H1 (cell line): ENCODE results near the gene SLC48A1. TPM values are rescaled to one million over a fixed set of nuclear protein-coding genes. Genes with fewer than 3 reads are reported as not detected.

Experiments
- BRCA1 ChIP-seq: IDR thresholded peaks from 2 replicates; pipeline ENCODE4 v1.6.1; 2012; ENCODE audit warnings: low read depth, low read length, improper control_type of control experiment
- CHD2 ChIP-seq: IDR thresholded peaks from 2 replicates; pipeline ENCODE4 v1.6.1; 2012; ENCODE audit warnings: low read length, improper control_type of control experiment
- CTBP2 ChIP-seq: IDR thresholded peaks from 2 replicates; pipeline ENCODE4 v1.7.0; 2011; ENCODE audit warnings: borderline replicate concordance, mild to moderate bottlenecking, moderate library complexity, mixed read lengths, low read length; ENCODE audit not compliant: insufficient read depth, insufficient read length
- FOSL1 ChIP-seq: IDR thresholded peaks from 2 replicates; pipeline ENCODE4 v1.6.1; 2011; ENCODE audit warnings: mild to moderate bottlenecking, low read depth, low read length, moderate library complexity; ENCODE audit not compliant: insufficient read depth
- JUN ChIP-seq: IDR thresholded peaks from 2 replicates; pipeline ENCODE4 v1.6.1; 2011; ENCODE audit warnings: low read depth, mild to moderate bottlenecking, improper control_type of control experiment, low read length
- MAFK ChIP-seq: IDR thresholded peaks from 2 replicates; pipeline ENCODE4 v1.6.1; 2012; ENCODE audit warnings: low read depth, mild to moderate bottlenecking, improper control_type of control experiment, low read length
- RAD21 ChIP-seq, 2 experiments: IDR thresholded peaks in 1 of 2; conservative IDR thresholded peaks in 1 of 2; 2 replicates each; pipeline ENCODE4 v1.6.1; 2011; ENCODE audit warnings: low read depth in 2 of 2, low read length in 2 of 2, improper control_type of control experiment in 1 of 2, inconsistent platforms in 1 of 2, mild to moderate bottlenecking in 1 of 2, moderate library complexity in 1 of 2
- RBBP5 ChIP-seq: IDR thresholded peaks from 2 replicates; pipeline ENCODE4 v1.7.1; 2012; ENCODE audit warnings: low read depth, mild to moderate bottlenecking, inconsistent platforms, low read length, moderate library complexity, borderline replicate concordance
- RFX5 ChIP-seq: IDR thresholded peaks from 2 replicates; pipeline ENCODE4 v1.6.1; 2011; ENCODE audit warnings: low read depth, low read length, improper control_type of control experiment, borderline replicate concordance
- SIRT6 ChIP-seq: IDR thresholded peaks from one replicate; pipeline ENCODE4 v1.7.1; 2012; ENCODE audit warnings: low read length, inconsistent platforms
- polyA plus RNA-seq, 7 experiments: library from polyadenylated mRNA; depleted of rRNA in 3 of 7; stranded (reverse) in 5 of 7; unstranded in 2 of 7; fragments of >200 nt in 5 of 7; fragments of 200-250 nt in 2 of 7; gene quantifications; 1 replicate in 5 of 7; 2 replicates in 1 of 7; 4 replicates in 1 of 7; pipeline versions ENCODE4 v1.2.1 to v1.2.3, GENCODE V29; 2011 to 2013; ENCODE audit warnings: missing spikeins in 2 of 7, mixed read lengths in 2 of 7
- total RNA-seq: library from RNA; stranded (reverse); fragmentation: NEBNext Ultra II Directional; extraction: Animal tissue kit (Norgen Biotek cat#: 25700); gene quantifications from 2 replicates; pipeline ENCODE4 v1.2.1, GENCODE V29; 2021
- TF ChIP-seq, protein P1 (sequence below): fragments of 300-600 bp; sonication (generic); IDR thresholded peaks from 2 replicates; pipeline ENCODE4 v1.7.1; 2012; ENCODE audit warnings: low read length, moderate library complexity, mild to moderate bottlenecking, inconsistent platforms; ENCODE audit not compliant: insufficient replicate concordance

SLC48A1 gene
- total and polyA plus RNA-seq, 2 of the 8 experiments (the other 6 are each of a cell fraction or from before 2014, with no cell fraction given) = 9.5 to 14.1 TPM

DNA sequence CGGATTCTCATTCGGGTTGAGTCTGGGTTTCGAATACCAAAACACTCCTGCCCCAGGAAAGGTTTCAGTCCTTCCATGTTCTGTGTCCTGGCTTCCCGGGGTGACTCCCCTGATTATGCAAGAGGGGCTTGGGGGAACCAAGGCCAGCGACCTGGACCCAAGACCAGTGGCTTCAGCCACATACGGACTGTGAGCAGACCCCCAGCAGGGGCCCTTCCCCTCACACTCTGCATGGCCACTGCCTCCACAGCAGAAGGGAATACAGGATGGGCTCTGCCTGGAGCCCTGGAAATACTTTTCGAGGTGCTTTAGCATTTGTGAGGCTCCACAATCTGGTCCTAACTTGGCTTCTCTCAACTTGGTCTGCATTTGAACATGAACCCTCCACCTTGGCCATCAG lies 27.5 kb downstream of the SLC48A1 start (continued):
- TF ChIP-seq, protein P1, sequence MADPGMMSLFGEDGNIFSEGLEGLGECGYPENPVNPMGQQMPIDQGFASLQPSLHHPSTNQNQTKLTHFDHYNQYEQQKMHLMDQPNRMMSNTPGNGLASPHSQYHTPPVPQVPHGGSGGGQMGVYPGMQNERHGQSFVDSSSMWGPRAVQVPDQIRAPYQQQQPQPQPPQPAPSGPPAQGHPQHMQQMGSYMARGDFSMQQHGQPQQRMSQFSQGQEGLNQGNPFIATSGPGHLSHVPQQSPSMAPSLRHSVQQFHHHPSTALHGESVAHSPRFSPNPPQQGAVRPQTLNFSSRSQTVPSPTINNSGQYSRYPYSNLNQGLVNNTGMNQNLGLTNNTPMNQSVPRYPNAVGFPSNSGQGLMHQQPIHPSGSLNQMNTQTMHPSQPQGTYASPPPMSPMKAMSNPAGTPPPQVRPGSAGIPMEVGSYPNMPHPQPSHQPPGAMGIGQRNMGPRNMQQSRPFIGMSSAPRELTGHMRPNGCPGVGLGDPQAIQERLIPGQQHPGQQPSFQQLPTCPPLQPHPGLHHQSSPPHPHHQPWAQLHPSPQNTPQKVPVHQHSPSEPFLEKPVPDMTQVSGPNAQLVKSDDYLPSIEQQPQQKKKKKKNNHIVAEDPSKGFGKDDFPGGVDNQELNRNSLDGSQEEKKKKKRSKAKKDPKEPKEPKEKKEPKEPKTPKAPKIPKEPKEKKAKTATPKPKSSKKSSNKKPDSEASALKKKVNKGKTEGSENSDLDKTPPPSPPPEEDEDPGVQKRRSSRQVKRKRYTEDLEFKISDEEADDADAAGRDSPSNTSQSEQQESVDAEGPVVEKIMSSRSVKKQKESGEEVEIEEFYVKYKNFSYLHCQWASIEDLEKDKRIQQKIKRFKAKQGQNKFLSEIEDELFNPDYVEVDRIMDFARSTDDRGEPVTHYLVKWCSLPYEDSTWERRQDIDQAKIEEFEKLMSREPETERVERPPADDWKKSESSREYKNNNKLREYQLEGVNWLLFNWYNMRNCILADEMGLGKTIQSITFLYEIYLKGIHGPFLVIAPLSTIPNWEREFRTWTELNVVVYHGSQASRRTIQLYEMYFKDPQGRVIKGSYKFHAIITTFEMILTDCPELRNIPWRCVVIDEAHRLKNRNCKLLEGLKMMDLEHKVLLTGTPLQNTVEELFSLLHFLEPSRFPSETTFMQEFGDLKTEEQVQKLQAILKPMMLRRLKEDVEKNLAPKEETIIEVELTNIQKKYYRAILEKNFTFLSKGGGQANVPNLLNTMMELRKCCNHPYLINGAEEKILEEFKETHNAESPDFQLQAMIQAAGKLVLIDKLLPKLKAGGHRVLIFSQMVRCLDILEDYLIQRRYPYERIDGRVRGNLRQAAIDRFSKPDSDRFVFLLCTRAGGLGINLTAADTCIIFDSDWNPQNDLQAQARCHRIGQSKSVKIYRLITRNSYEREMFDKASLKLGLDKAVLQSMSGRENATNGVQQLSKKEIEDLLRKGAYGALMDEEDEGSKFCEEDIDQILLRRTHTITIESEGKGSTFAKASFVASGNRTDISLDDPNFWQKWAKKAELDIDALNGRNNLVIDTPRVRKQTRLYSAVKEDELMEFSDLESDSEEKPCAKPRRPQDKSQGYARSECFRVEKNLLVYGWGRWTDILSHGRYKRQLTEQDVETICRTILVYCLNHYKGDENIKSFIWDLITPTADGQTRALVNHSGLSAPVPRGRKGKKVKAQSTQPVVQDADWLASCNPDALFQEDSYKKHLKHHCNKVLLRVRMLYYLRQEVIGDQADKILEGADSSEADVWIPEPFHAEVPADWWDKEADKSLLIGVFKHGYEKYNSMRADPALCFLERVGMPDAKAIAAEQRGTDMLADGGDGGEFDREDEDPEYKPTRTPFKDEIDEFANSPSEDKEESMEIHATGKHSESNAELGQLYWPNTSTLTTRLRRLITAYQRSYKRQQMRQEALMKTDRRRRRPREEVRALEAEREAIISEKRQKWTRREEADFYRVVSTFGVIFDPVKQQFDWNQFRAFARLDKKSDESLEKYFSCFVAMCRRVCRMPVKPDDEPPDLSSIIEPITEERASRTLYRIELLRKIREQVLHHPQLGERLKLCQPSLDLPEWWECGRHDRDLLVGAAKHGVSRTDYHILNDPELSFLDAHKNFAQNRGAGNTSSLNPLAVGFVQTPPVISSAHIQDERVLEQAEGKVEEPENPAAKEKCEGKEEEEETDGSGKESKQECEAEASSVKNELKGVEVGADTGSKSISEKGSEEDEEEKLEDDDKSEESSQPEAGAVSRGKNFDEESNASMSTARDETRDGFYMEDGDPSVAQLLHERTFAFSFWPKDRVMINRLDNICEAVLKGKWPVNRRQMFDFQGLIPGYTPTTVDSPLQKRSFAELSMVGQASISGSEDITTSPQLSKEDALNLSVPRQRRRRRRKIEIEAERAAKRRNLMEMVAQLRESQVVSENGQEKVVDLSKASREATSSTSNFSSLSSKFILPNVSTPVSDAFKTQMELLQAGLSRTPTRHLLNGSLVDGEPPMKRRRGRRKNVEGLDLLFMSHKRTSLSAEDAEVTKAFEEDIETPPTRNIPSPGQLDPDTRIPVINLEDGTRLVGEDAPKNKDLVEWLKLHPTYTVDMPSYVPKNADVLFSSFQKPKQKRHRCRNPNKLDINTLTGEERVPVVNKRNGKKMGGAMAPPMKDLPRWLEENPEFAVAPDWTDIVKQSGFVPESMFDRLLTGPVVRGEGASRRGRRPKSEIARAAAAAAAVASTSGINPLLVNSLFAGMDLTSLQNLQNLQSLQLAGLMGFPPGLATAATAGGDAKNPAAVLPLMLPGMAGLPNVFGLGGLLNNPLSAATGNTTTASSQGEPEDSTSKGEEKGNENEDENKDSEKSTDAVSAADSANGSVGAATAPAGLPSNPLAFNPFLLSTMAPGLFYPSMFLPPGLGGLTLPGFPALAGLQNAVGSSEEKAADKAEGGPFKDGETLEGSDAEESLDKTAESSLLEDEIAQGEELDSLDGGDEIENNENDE = no peak
- no peak for TF ChIP-seq BRCA1
- no peak for TF ChIP-seq FOSL1
- no peak for TF ChIP-seq RAD21 (IDR thresholded peaks at IDR 0.05 in 1 of 2, conservative IDR thresholded peaks at IDR 0.05 in 1 of 2; ENCODE audit: low read depth in 2 of 2, low read length in 2 of 2)
- no peak for TF ChIP-seq SIRT6
- TF ChIP-seq RFX5 = no peak
- no peak for TF ChIP-seq MAFK
- no peak for TF ChIP-seq RBBP5
- TF ChIP-seq CHD2 = no peak
- no peak for TF ChIP-seq CTBP2
- no peak for TF ChIP-seq JUN
